HG03159 (cell line): ENCODE measurements around the gene ITGA2.

ENCODE experiments used
- ATAC-seq: cut with Tn5 transposase; IDR thresholded peaks from one replicate; pipeline ENCODE4 v1.9.1; 2021; ENCODE audit warnings: mild to moderate bottlenecking, moderate library complexity; ENCODE audit not compliant: unreplicated experiment

The ITGA2 gene

DNA sequence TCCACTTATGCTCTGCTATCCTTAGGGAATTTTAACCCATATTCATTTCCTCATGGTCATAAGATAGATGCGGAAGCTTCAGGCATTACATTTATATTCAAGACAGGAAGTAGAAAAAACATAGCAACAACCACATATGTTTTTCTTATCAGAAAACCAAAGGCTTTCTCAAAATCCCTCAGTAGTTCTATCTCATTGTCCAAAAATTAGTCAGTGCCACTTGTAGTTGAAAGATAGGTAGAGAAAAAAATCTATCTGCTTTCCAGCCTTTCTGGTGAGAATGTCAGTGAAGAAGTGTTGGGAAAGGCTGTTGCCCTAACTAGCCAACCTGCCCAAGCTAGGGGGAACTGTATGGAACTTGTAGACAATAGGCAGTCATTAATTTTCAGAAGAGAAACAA lies 143.9 kb downstream of the ITGA2 start:
- ATAC-seq: no peak
